ENCODE data around the gene RNLS.

Gene RNLS

DNA sequence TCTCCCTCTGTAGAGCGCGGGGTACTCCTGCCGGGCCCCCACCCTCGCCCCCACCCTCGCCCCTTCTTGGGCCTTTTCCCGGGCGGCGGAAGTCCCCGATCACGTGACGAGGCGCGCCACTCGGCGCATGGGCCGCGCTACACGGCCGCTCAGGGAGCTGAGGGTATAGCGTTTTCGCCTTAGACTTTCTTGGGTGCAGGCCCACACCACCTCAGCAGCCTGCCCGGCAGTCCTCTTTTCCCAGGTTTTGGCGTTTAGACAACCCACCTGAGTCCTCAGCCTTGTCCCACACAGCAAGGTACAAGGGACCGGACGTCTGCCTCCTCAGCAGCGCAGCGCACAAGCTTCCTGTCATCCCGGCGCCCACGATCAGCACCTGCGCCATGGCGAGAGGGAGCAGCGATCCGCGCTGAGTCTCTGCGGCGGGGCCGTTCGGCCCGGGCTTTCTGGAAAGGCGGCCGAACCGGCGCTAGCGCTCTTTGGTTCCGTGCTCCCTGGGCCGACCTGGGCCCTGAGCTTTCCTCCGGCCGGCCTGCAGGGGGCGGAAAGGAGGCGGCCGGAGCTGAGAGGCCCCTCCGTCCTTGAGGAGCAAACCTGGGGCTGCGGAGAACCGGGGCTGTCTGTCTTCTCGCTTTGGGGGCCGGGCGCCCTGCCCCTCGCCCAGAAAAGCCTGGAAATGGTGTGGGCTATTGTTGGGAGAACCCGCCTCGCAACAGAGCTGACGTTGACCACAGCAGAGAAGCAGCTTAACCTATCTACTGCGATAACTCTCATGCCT, at the start of gene RNLS:
TSS of gene RNLS (minus strand) at position 513 of the 778 bp plus-strand sequence.
- DNase-seq: no peak

DNA sequence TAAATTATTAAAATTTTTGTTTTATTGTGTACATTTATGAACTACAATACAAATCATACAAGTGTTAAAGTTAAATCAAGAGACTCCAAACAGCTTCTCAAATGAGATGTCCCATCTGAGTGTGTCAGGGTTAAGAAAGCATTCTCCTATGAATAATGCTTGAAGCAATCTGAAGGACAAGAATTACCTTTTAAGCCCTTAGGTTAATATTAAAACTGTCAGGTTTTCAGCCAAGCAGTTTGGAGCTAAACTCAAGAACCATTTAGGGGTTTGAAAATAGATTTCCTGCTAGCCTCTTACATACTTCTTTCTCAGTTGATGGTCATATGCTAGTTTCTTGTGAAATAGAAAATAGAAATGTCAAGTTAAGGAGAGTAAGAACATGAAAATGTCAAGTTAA, 41.7 kb upstream of the RNLS start:
- no peak for DNase-seq

DNA sequence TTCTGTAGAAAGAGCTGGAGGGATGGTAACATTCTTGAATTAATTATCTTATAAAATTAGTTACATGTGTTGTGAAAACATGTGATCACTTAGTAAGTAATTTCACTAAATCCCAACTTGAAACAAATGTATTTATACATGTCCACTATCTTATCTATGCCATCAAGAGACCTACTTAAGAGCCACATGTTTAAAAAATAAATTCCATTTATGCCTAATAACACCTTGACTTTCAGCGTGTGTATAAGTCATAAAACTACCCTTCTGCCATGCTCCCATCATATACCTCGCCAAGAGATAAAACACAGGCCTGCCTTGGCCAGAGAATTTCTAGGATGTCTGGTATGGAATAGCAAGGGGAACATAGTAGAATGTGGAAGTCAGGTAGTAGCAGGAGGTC, 40.7 kb upstream of the RNLS start:
- DNase-seq: no peak

DNA sequence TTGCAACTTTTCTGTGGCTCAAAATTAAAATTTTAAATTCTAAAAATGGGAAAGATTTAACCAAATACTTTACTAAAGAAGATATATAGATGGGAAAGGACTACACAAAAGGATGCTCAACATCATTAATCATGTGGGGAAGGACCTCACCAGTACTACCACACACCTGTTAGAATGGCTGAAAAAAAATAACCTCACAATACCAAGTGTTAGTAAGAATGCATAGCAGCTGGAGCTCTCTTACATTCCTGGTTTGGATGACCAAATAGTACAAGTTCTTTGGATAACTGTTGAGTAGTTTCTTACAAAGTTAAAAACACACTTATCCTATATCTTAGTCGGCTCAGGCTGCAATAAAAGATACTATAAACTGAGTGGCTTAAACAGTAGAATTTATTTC, 37.3 kb upstream of the RNLS start:
- DNase-seq: no peak

DNA sequence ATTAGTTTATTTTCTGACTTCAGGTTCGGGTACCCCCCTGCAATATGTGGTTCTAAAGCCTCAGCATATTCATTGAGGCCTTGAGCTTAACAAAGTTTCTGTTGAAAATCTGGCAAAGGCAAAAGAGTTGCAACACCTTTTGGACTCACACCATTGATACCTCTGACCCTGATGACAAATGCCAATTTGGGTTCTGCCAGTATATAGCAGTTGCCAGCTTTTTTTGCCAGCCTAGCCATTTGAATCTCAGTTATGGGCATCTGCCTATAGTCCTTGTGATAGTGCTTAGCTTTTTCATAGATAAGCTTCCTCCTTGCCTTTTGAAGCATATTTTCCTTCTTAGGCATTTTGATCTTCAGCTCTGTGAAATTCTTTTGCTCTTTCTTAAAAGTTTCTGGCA, 35.4 kb upstream of the RNLS start:
- no peak for DNase-seq

DNA sequence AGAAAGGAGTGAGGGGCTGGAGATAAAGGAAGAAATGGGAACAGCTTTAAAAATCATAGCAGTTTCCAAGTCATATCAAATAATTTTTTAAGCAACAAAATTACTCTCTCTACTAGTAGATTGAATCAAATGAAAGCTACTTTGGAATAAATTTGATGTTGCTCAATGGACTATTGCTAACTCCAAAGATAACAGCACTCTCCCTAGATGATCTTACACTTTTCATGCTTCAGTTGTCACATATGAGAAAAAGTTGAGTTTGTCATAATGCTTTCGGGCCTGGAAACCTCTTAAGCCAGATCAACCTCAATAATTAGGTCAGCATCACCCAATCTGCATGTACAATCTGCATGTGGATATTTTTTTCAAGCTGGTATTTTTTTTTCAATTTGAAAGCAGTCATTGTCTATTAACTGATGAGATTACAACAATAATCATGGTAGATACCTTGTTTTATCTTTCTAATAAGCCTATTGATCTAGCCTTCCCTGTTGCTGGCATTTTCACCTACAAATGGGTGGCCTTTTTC, 34.7 kb upstream of the RNLS start:
- DNase-seq: no peak

DNA sequence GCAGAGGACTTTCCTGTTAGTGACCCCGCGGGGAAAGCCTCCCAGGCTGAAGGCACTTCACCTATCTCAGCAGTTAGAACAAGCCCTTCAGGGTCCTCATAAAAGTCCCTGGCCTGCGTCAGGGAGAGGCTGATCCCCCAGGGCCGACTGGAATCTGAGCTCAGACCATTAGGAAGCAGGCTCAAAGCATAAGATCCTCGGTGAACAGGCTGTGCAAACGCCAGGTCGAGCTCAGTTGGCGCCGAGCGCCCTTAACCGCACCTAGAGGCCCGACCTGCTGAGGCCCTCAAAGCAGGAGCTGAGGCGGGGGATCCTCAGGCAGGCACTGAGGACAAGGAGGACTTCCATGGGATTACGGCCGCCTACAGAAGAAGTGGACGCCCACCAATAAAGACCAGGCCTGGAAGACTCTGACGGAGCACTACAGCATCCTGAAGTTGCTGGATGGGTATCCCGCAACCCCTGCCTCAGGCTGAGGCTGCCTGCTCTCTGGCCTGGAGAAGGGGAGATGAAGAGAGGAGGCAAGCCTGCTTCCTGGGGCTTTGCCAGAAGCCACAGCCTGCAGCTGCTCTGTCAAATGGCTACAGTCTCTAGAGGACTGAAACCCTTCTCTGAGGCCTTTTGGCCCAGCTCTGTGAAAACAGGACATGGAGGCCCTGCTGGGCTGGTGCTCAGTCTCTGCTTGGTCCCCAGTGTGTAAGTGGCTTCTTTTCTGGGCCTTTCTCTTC, 33.3 kb upstream of the RNLS start:
- no peak for DNase-seq

DNA sequence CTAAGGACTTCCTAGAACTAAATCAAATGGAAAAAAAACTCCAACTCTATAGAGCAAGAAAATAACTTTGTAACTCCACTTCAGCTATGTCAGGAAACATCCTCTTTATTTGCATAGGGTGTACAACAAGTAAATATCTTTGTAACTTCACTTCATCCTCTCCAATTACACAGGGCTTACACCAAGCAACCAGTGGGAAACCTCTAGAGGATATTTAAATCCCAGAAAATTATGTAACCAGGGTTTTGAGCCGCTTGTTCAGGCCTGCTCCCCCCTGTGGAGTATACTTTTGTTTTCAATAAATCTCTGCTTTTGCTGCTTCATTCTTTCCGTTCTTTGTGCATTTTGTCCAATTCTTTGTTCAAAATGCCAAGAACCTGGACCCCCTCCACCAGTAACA, 25.7 kb upstream of the RNLS start:
- DNase-seq: no peak

DNA sequence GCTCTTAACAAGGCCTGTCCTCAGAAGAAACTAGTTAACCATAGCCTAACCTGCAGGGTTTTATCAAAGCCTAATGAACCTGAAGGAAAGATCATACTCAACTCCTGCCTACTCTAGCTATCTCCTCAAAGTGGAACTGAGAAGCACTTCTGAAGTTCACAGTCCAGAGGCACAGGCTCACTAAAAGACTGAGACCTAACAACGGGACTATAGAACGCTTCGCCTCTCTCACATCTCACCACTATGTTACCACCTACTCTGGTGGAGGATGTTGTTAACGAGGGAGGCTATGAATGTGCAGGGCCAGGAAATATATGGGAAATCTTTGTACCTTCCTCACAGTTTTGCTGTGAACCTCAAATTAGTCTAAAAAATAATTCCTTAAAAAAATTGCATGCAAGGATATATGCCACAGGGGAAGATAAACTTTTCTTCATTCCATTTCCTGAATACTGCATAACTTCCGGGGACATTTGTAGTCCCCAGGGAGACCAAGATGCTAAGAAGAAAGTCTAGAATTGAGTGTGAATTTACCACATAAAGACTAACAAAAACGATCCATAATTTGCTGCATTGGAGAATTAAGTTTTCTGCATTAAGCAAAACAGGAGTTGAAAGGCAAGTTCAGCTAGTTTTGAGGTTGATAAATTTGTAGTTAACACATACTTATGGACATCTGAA, 25.1 kb upstream of the RNLS start:
- DNase-seq: no peak

DNA sequence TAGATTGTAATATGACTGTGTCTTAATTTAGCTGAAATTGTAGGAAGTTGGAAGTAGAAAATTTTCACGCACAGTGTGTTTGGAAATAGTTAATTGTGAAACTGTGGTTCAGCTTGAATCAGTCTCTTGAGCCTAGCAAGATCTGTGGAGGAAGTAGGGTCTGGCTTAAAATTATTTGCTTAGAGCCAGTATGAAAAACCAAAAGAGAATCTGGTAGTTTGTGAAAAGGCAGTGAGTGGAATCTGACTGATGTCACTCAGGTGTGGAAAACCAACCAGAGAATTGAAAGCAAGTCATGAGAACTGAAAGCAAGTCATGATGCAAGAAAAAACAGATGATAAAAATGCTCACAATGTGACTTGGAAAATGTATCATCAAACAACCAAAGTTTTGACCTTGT, 14.9 kb upstream of the RNLS start:
- DNase-seq: no peak

DNA sequence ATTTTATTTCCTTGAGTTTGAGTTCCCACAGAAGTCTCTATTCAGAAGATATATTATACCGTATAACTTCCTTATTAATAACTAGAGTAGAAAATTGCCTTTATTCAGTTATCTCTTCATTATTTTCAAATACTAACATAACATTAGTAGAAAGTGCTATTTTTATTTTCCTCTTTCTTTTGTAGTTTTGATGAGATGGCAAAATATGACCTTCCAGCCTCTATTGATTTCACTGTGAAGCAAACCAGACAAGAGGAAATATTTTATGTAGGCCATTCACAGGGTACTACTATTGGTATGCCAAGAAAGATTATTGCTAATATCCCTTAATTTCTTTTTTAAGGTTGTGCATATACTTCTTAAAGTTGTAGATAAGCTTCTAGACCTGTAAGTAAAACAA, 11.4 kb upstream of the RNLS start:
- no peak for DNase-seq

DNA sequence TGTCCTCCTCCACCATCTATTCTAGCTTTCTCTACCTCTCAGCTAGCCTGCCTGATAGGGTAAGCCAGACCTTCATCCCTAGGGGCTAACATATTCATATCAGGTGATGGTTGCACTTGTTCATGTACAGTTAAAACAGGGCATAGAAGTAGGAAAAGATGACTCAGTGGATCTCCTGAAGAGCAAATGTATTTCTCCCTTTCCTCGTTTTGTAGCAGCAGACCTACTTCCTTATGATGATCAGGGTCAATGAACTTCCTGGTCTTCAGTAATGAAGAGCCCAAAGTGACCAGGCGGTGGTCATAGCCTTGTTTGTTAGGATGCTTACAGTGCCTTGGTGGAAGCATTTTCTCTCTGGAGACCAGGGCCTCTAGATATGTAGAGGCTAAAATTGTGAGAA, 9.8 kb upstream of the RNLS start:
- no peak for DNase-seq

DNA sequence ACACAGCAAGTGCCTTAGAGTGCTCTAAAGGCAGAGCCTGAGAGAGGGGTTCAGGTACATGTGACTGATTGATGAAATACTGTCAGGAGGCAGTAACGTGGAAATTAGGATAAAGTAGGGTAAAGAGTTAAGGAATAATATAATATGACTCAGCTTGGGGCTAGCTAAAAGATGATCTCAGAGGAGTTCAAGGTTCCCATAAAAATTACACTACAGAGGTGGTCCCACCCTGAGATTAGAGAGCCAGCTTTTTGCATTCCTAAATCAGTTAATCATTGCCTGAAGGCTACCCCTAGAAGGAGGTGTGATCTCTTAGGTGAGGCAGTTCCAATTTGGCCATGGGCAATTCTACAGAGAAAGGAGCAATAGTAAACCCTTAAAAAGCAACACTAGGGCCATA, 9.3 kb upstream of the RNLS start:
- DNase-seq: no peak

DNA sequence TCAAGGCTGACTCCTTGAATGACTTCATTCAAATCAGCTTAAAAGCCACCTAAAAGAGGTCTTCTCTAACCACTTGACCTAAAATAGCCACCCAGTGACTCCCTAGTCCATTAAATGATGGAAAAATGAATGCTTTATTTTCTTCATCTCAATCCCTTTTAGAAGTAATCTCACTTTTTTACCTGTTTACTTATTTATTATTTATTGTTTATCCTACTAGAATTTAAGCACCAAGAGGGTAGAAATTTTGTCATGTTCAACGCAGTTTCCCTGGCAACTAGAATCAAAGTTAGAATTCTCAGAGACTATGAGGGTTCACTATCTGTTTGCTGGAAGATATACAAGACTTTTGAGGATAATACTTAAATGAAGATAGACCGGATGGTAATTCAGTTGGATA, 3.3 kb upstream of the RNLS start, which contains the start of gene LIPJ:
TSS of gene LIPJ (plus strand) at position 301 of the 400 bp plus-strand sequence. CDS start 3,926 bp downstream, outside the sequence.
- no peak for DNase-seq

DNA sequence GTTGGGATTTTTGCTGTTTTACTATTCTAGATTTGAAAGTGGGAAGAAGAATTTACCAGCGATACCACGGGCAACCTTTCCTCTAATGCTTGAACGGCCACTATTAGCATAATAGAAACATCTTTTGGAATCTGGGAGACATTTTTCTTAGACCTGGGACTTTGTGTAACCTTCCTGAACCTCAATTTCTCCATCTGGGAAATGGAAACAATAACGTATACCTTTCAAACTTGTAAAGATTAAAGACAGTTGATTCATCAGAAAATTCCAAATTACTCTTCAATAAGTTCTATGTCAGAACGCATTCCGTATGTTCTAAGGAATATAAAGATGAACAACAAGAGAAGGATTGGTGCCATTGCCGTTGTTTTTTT, 453 bp upstream of the RNLS start:
- DNase-seq: no peak

DNA sequence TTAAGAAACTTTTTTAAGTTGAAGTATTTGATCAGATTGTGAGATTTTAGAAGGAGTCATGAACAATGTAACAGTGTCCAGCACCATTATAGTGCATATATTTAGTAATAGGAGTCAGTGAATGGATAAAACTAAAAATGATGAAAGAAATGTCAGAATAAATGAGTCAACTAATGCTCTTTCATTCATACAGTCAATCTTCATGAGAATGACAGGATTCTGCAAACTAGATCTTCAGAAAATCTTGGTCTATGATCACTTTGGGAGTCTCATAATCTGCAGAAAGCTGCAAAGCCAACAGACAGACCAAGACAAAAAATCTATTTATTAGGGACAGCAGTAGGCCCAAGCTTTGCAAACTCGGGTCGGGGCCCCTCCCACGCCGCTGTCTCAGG, 710 bp downstream of the RNLS start:
- no peak for DNase-seq

DNA sequence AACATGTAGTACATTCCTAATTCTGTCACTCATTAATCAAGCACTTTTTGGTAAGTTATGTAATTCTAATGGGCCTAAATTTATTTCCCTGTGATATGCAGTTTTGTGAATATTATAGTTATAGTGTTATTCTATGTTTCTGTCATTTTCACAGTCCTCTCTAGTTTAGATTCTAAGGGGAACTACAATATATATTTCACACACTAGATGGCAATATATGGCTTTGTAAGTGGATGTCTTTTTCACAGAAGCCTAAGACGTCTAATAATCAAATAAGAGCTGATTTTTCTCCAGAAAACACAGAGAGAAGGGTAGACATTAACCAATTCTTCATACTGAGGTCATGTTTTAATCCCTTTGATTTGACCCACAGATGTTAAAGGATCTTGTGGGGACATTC, 18.0 kb downstream of the RNLS start:
- no peak for DNase-seq

DNA sequence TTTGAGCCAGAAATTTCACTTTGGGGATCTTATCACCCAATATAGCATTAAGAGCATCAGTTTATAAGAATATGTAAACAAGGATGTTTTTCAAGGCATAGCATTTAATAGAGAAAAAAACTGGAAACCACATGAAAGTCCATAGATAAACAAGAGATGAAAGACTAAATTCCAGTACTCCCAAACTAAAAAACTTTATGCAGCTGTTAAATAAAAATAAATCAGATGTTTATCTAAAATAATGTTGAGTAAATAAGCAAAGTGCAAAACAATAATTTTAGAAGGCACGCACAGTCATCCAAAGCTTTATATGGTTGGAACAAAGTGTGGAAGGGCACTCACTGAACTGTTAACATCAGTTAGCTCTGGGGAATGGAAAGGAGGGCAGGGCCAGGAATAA, 21.0 kb downstream of the RNLS start:
- DNase-seq: no peak

DNA sequence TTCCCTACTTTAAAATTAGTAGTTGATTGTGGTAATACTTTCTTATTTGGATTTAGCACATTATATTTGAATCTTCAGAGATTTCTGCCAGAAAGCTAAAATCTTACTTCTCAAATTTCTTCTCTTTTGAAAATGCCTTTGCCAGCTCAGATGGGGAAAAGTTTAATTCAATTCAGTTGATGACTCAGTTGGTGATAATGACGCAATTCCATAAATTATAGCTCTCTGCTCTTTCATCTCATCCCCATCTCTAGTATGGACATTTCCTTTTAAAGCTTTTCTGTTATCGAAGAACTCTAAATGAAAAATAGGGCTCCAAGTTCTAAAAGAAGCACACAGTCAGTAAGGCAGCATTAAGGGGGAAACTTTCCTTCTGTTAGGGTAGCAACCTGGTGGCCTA, 25.5 kb downstream of the RNLS start:
- DNase-seq: no peak

DNA sequence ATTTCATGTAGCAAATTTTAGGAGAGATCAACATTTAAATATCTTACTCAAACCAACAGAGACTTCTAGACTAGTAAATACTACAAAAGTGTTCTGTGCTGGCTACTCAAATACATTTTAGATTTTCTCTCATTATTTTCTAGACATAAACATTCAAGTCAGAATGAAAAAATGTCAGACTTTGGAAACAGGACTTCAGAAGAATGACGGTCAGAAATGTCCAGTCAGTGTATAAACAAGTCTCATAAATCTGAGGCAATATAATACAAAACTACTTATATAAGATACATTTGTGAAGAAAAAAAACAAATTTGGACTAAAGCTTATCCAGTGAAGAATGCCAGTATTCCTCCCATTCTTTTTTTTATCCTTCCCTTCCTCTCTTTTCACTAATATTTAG, 25.9 kb downstream of the RNLS start:
- no peak for DNase-seq

DNA sequence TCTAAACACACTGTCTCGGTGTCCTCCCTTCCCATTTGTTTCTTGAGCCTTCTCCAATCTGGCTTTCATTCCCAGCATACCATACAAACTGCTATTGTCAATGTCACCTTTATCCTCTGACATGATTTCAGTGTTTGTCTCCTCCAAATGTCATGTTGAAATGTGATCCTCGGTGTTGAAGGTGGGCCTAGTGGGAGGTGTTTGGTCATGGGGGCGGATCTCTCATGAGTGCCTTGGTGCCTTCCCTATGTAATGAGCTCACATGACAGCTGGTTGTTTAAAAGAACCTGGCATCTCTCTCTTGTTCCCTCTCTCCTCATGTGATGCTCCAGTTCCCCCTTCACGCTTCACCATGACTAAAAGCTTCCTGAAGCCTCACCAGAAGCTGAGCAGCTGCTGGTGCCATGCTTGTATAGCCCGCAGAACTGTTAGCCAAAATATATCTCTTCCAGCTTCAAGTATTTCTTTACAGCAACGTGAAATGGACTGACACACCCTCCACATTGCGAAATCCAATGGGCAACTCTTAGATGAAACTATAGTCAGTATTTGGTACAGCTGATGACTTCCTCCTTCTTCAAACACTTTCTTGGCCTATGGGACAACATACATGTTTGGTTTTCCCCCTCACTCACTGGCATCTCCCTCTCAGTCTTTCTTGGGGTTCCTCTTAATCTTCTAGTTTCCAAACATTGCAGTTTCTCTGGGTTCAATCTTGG, 27.8 kb downstream of the RNLS start:
- DNase-seq: no peak

DNA sequence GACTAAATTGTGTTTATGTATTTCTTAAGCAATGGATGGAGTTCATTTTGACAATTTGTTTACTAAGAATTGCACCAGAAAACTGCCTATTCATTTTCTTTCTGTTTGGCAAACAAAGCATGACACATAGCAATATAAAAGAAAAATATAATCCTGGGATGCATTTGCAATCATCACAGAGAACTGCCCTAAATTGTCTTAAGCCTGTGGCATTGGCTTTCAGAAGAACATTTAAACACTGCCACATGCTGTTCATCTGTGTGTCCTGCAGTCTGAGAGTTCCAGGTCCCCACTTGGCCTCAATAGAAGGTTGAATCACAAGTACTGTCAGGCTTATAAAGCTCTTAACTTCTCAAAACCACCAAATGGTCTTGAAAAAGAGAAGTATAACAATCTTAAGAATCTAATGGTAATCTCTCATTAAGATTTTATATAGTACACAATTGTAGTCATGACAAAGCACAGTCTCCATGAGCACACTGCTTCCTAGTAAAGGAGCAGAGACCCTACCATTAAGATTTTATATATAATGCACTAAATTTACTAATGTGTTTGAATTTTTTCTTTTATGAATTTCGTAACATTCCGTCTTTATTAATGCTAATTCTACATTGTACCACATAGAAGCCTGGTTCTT, 29.9 kb downstream of the RNLS start:
- peak in 1 of 2 experiments; percentile 60 for DNase-seq

DNA sequence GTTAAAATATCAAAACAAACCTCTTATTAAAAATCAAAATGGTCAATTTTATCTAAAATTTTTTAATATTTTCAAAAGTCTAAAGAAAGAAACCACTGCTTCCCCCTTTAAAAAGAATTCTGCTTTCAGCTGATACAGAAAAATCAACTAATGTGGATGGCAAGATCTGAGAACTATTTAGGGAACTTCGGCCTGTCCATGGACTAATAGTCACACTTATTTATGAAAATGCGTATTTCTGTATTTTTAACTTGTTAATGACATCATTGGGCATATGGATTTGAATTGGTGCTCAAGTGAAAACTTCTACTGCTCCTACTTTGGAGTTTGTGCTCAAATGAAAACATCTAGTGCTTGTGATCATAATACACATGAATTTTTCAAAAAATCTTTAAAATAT, 31.9 kb downstream of the RNLS start:
- DNase-seq: no peak
